Astrocyte of the cerebellum (primary cell): ENCODE data around the gene RIF1.

Source experiments
- DNase-seq: peaks from one replicate; pipeline ENCODE4 v3.0.0-alpha.2; 2011; ENCODE audit warnings: low read depth
- H3K4me3 ChIP-seq: 2 replicates; pipeline ENCODE4 v1.5.1; 2011; ENCODE audit warnings: mild to moderate bottlenecking, low read depth, low read length, moderate library complexity
- in situ Hi-C: cut with HindIII; loops from 2 replicates; pipeline ENCODE4 v1.10.0; 2017; ENCODE audit warnings: low sequenced_read_pairs
- TF ChIP-seq, protein P1 (sequence below): IDR thresholded peaks from 2 replicates; pipeline ENCODE4 v1.5.1; 2012; ENCODE audit warnings: low read length, low read depth, moderate library complexity, mild to moderate bottlenecking; ENCODE audit errors: missing control alignments

RIF1 gene

GRCh38 chr2:151379169-151379568 is 30.5 kb upstream of the RIF1 start:
- in situ Hi-C loops = no loop called here
- TF ChIP-seq, protein P1, sequence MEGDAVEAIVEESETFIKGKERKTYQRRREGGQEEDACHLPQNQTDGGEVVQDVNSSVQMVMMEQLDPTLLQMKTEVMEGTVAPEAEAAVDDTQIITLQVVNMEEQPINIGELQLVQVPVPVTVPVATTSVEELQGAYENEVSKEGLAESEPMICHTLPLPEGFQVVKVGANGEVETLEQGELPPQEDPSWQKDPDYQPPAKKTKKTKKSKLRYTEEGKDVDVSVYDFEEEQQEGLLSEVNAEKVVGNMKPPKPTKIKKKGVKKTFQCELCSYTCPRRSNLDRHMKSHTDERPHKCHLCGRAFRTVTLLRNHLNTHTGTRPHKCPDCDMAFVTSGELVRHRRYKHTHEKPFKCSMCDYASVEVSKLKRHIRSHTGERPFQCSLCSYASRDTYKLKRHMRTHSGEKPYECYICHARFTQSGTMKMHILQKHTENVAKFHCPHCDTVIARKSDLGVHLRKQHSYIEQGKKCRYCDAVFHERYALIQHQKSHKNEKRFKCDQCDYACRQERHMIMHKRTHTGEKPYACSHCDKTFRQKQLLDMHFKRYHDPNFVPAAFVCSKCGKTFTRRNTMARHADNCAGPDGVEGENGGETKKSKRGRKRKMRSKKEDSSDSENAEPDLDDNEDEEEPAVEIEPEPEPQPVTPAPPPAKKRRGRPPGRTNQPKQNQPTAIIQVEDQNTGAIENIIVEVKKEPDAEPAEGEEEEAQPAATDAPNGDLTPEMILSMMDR = no peak
- no peak for DNase-seq
- H3K4me3 ChIP-seq = no peak overlapping the region

GRCh38 chr2:151380580-151381235 is 29.0 kb upstream of the RIF1 start:
- in situ Hi-C loops = no loop called here
- DNase-seq = no peak
- TF ChIP-seq, protein P1 = no peak
- H3K4me3 ChIP-seq = no peak overlapping the region

GRCh38 chr2:151381266-151381665 is 28.4 kb upstream of the RIF1 start:
- in situ Hi-C loops = no loop called here
- TF ChIP-seq, protein P1 = no peak
- no peak for DNase-seq
- H3K4me3 ChIP-seq = no peak overlapping the region

DNA sequence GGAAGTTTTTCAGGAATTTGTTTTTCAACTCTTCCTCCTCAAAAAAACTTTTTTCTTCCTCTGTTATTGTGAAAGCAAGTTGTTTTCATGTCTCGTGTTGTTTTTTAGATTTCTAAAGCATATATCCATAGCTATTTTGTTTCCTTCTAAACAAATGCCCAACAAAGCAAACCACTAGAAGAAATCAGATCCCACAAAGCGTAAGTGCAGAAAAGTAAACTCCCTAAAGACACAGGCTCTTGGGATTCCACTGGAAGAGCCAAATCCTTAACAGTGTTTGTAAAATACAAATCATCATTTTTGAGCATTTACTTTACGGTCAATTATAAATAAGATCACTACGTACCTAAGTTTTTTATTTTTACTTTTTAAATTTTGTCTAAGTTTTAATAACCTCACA is 21.7 kb upstream of the RIF1 start:
- in situ Hi-C loops = no loop called here
- DNase-seq = no peak
- TF ChIP-seq, protein P1 = no peak
- no peak overlapping the region for H3K4me3 ChIP-seq

DNA sequence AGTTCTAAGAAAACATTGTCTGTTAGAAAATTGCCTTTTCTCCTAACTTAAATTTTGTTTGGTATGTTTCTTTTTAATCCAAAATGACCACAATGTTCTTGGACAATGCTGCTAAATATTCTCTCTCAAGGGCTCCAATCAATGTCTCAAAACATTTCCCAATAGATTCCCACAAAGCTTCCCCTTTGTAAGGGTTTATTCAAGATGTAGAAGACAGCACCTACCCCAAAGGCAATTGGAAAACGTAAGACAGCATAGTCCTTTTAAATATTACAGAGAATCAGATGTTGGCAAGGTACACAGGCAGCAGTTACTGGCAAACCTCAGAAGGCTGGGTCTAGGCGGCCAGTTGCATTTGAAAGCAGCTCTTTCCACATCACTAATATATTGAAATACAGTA is 18.3 kb upstream of the RIF1 start:
- TF ChIP-seq, protein P1 = no peak
- H3K4me3 ChIP-seq = no peak overlapping the region
- no peak for DNase-seq
- in situ Hi-C loops = no loop called here

DNA sequence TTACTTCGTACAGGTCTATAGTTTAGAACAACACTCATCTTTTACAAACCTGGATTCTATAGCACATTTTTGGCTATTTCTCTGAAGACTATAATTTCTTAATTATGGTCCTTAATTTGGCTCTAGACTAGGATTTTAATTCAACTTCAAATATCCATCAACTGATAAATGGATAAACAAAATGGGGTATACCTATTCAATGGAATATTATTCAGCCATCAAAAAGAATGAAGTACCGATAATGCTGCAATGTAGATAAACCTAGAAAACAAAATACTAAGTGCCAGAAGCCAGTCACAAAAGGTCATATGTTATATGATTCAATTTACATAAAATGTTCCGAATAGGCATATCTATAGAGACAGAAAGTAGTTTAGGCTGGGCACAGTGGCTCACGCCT is 15.2 kb upstream of the RIF1 start:
- no peak for DNase-seq
- in situ Hi-C loops = no loop called here
- TF ChIP-seq, protein P1 = no peak
- H3K4me3 ChIP-seq = no peak overlapping the region
